ENCODE results near the gene VWA5B2. TPM values are rescaled to one million over a fixed set of nuclear protein-coding genes. Genes with fewer than 3 reads are reported as not detected.

The VWA5B2 gene
- total RNA-seq, 1 experiment from 2014 or later = 10.6 TPM

GRCh38 chr3:184231671-184232070 is 2.3 kb downstream of the VWA5B2 start (continued):
- TF ChIP-seq REST (IDR thresholded peaks at IDR 0.05; ENCODE audit: low read depth) = no peak
- TF ChIP-seq SP1 (IDR thresholded peaks at IDR 0.05; ENCODE audit: low read depth) = no peak
- no peak for TF ChIP-seq CTCF (IDR thresholded peaks at IDR 0.05 in 2 of 3, conservative IDR thresholded peaks at IDR 0.05 in 1 of 3; ENCODE audit: borderline replicate concordance in 1 of 3, insufficient read depth in 1 of 3, low read depth in 2 of 3, low read length in 2 of 3)
- TF ChIP-seq EZH2 (IDR thresholded peaks at IDR 0.05) = no peak
- TF ChIP-seq ZNF274 (IDR thresholded peaks at IDR 0.05; ENCODE audit: low read depth, low read length) = no peak
- no peak for TF ChIP-seq ATF3 (IDR thresholded peaks at IDR 0.05)
- no peak for TF ChIP-seq TCF7L2 (IDR thresholded peaks at IDR 0.05; ENCODE audit: borderline replicate concordance, extremely low read depth, insufficient read depth, insufficient read length)
- TF ChIP-seq EGR1 (IDR thresholded peaks at IDR 0.05; ENCODE audit: low read depth) = no peak
- TF ChIP-seq POLR2A (IDR thresholded peaks at IDR 0.05; ENCODE audit: borderline replicate concordance, extremely low read depth, insufficient read depth, insufficient read length) = no peak
- TF ChIP-seq ELF1 (IDR thresholded peaks at IDR 0.05; ENCODE audit: borderline replicate concordance, low read depth) = no peak
